ENCODE data around the gene GBP7.

Gene GBP7

DNA sequence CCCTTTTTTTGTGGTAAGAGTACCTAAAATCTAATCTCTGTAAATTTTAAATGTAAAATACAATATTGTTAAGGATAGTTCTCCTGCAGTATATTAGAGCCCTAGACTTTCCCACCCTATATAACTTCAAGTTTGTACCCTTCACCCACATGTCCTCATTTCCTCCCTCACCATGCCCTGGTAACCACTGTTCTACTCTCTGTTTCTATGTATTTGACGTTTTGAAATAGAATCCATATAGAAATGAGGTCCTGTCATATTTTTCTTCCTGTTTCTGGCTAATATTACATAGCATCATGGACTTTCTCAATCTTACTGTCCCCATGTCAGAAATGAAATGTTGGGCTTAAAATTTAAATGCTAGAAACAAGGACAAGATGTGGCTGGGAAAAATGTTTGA, 24.8 kb downstream of the GBP7 start:
- no peak for DNase-seq (ENCODE audit: low read depth)
- H3K4me3 ChIP-seq (ENCODE audit: low read depth, low read length), result no peak overlapping the region
- TF ChIP-seq, protein P1, sequence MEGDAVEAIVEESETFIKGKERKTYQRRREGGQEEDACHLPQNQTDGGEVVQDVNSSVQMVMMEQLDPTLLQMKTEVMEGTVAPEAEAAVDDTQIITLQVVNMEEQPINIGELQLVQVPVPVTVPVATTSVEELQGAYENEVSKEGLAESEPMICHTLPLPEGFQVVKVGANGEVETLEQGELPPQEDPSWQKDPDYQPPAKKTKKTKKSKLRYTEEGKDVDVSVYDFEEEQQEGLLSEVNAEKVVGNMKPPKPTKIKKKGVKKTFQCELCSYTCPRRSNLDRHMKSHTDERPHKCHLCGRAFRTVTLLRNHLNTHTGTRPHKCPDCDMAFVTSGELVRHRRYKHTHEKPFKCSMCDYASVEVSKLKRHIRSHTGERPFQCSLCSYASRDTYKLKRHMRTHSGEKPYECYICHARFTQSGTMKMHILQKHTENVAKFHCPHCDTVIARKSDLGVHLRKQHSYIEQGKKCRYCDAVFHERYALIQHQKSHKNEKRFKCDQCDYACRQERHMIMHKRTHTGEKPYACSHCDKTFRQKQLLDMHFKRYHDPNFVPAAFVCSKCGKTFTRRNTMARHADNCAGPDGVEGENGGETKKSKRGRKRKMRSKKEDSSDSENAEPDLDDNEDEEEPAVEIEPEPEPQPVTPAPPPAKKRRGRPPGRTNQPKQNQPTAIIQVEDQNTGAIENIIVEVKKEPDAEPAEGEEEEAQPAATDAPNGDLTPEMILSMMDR (IDR thresholded peaks at IDR 0.05; ENCODE audit: low read depth, low read length, missing control alignments), result no peak

DNA sequence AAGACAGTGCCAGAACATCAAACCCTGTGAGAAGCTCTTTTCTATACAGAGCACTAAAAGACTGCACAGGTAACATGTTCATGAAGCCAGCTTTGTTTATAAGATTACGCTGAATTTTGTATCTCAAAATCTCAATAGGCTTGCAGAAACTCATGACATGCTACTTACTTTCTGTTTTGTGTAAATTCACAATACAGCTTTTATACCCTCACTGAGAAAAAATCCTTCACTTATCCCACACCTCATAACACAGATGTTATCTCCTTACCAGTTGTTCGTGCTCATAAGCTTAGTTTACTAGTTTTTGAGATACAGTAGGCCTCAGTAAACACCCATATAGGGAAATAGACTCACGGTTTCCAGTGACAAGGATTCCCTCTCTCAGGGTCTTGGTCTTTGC, 25.8 kb downstream of the GBP7 start:
- TF ChIP-seq, protein P1 (IDR thresholded peaks at IDR 0.05; ENCODE audit: low read depth, low read length, missing control alignments), result no peak
- no peak for DNase-seq (ENCODE audit: low read depth)
- H3K4me3 ChIP-seq (ENCODE audit: low read depth, low read length), result no peak overlapping the region

DNA sequence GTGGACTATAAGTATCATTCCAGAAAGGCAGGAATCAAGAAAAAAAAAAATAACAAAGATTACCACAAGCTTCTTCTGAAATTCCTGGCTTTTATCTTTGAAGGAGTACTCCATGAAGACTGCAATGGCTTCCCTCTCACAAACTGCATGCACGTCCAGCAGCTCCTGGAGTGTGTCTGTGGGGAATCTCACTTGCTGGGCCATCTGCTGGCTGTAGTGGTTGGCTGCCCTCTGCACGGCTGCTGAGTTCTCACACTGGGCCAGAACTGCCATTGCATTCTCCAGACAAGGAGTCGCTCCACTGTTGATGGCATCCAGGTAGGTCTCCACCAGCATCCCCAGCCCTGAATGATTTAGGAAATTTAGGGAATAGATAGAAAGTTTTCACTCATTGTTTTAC, 26.6 kb downstream of the GBP7 start:
- TF ChIP-seq, protein P1 (IDR thresholded peaks at IDR 0.05; ENCODE audit: low read depth, low read length, missing control alignments), result peak; percentile 2
- no peak for DNase-seq (ENCODE audit: low read depth)
- no peak overlapping the region for H3K4me3 ChIP-seq (ENCODE audit: low read depth, low read length)

DNA sequence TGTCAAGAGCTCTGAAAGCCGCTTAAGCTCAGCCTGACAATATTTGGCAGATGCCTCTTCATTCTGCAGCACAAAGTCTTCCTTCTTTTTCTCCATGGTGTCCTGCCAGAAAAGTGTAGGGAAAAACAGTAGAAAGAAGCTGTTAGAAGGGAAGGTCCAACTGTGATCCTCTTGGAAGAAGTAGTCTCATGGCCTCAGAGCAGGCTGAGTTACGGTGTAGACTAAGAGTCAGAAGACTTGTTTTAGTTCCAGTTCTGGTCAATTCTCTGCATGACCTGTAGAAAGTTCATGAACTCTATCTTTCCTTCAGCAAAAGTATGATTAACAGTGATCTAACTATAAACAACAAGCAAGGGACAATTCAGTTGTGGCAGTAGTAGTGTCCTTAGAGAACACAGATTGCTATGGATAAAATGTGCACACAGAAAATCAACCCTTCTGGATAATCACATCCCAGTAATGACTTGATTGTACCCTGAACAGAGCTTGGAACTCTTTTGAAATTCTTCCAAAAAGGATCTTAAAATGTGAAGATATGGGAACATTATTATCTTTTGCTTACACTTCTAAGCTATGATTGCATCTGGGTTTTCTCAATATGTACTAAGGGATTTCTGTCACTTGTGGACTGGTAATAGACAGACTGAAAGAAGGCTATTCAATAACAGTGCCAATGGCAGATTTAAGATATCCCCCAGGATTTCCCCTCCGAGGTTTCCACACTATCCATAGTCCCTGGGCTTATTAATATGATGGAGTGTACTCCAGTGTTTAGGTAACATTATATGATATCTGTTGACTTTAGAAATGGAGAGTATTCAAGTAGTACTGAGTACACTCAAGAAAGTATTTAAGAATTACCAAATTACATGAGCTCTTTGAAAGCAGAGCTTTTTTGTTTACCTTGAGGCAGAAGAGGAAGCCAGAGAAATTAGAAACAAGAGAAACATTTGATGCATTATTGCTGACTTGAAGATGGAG, 27.8 kb downstream of the GBP7 start:
- TF ChIP-seq, protein P1 (IDR thresholded peaks at IDR 0.05; ENCODE audit: low read depth, low read length, missing control alignments), result no peak
- DNase-seq (ENCODE audit: low read depth), result no peak
- H3K4me3 ChIP-seq (ENCODE audit: low read depth, low read length), result no peak overlapping the region

DNA sequence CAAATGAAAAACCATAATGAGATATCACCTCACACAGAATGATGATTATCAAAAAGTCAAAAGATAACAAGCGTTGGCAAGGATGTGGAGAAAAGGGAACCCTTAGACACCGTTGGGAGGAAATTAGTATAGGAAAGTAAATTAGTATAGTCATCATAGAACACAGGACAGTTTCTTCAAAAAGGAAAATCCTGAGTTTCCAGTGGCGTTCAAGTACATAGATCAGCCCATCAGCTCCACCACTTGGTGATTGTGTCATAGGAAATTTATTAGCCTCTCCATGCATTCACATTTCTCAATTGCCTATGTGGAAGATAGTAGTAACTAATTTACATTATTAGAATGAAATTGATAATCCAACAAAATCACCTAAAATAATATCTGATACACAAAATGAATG, 29.1 kb downstream of the GBP7 start:
- TF ChIP-seq, protein P1 (IDR thresholded peaks at IDR 0.05; ENCODE audit: low read depth, low read length, missing control alignments), result no peak
- H3K4me3 ChIP-seq (ENCODE audit: low read depth, low read length), result no peak overlapping the region
- no peak for DNase-seq (ENCODE audit: low read depth)

DNA sequence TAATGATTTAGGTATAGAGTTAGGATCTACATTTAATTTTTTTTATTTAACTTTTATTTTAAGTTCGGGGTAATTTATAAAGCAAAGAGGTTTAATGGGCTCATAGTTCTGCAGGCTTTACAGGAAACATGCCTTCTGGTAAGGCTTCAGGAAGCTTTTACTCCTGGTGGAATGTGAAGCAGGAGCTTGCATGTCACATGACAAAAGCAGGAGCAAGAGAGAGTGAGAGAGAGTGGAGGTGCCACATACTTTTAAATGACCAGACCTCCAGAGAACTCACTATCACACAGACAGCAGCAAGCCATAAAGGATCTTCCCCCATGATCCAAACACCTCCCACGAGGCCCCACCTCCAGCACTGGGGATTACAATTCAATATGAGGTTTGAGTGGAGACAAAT, 32.3 kb downstream of the GBP7 start:
- no peak for DNase-seq (ENCODE audit: low read depth)
- TF ChIP-seq, protein P1 (IDR thresholded peaks at IDR 0.05; ENCODE audit: low read depth, low read length, missing control alignments), result no peak

DNA sequence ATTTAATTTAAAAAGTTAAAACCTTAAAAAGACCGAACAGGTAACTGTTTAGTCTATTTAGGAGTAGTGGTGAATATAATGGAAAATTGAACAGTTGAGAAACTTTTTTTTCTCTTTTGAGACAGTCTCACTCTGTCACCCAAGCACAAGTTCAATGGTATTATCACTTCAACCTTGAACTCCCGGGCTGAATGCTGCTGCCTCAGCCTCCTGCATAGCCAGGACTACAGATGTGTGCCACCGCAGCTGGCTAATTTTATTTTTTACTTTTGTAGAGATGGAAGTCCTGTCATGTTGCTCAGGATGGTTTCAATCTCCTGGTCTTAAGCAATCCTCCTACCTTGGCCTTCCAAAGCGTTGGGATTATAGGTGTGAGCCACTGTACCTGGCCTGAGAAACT, 33.6 kb downstream of the GBP7 start:
- DNase-seq (ENCODE audit: low read depth), result no peak
- H3K4me3 ChIP-seq (ENCODE audit: low read depth, low read length), result no peak overlapping the region
- TF ChIP-seq, protein P1 (IDR thresholded peaks at IDR 0.05; ENCODE audit: low read depth, low read length, missing control alignments), result no peak

More for the DNA sequence above, 32.3 kb downstream of the GBP7 start:
- H3K4me3 ChIP-seq (ENCODE audit: low read depth, low read length), result no peak overlapping the region

Measured in GM12864 (cell line).